ENCODE results near the gene MISFA. TPM values are rescaled to one million over a fixed set of nuclear protein-coding genes. Genes with fewer than 3 reads are reported as not detected.

Gene MISFA
- total RNA-seq, 1 donor from 2014 or later, result 2.6 TPM

DNA sequence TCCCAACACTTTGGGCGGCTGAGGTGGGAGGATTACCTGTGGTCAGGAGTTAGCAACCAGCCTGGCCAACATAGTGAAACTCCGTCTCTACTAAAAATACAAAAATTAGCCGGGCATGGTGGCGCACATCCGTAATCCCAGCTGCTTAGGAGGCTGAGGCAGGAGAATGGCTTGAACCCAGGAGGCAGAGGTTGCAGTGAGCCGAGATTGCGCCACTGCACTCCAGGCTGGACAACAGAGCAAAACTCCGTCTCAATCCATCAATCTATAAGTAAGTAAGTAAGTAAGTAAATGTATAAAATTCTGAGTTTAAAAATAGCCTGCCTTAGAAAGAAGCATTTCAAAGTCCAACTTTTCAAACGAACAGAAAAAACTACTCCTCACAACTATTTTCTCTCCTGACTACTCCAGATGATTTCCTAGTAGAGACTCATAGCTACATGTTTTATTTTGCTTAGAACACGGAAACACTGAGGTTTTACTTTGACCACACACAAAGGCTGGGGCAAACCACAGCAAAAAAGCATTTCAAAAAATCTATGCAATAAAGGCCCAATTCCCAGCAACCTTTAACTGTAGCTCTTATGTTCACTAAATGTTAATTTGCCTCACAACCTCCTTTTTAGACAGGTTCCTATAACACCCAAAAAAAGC is 18.2 kb downstream of the MISFA start:
- H3K27me3 Mint-ChIP-seq, result no peaks in the 10 kb centered on the region
- TF ChIP-seq, protein P1, sequence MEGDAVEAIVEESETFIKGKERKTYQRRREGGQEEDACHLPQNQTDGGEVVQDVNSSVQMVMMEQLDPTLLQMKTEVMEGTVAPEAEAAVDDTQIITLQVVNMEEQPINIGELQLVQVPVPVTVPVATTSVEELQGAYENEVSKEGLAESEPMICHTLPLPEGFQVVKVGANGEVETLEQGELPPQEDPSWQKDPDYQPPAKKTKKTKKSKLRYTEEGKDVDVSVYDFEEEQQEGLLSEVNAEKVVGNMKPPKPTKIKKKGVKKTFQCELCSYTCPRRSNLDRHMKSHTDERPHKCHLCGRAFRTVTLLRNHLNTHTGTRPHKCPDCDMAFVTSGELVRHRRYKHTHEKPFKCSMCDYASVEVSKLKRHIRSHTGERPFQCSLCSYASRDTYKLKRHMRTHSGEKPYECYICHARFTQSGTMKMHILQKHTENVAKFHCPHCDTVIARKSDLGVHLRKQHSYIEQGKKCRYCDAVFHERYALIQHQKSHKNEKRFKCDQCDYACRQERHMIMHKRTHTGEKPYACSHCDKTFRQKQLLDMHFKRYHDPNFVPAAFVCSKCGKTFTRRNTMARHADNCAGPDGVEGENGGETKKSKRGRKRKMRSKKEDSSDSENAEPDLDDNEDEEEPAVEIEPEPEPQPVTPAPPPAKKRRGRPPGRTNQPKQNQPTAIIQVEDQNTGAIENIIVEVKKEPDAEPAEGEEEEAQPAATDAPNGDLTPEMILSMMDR (IDR thresholded peaks at IDR 0.05), result no peak
- no peaks in the 10 kb centered on the region for H3K9me3 Mint-ChIP-seq
- H3K4me1 Mint-ChIP-seq, result peaks cover 40% of the 10 kb centered on the region
- ChIA-PET CTCF (no interaction called here), POLR2A (interaction anchor here (0.9 to 2.4 kb wide), 3 partner anchors 12 to 15 kb away, joined by 5 to 6 read pairs (median 5); no protein-coding TSS in a partner anchor)
- no peak overlapping the region for H3K4me3 Mint-ChIP-seq
- DNase-seq, result no peak
- H3K36me3 Mint-ChIP-seq (ENCODE audit: low read depth), result peaks cover 39% of the 10 kb centered on the region
- no peak for ATAC-seq (ENCODE audit: low read depth)
- intact Hi-C loops (cut with micrococcal nuclease), result no loop called here
- H3K27ac Mint-ChIP-seq, result no peak overlapping the region

DNA sequence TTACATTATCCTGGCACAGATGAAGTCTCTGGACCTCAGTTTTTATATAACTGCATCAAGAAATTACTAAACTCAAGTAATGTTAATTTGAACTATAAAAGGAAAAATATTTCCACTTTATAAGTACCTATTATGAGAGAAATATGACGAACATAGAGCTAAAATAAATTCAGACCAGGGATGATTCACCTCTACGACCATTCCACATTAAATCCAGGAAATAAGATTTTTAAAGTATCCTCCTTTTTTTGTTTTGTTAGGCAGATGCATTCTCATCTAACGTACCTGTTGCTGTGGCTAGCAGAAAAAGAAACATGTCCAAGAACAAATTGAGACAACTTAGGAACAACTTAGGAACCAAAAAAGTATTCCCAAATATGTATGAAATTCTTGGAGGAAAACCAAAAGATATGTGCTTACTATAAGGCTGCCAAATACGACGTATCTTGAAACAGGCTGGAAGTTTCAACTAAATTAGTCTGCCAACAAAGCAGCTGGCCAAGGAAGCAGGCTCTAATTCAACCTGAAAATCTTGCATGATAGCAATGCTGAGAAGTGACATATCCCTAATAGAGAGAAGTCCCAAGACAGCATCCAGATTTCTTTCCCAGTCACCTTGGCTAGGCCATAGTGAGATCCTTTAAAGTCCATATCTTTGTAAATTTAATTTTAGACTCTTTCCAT is 18.9 kb downstream of the MISFA start:
- Mint-ChIP-seq H3K4me1 (peaks cover 40% of the 10 kb centered on the region), H3K27me3 (no peaks in the 10 kb centered on the region), H3K36me3 (ENCODE audit: low read depth) (peaks cover 32% of the 10 kb centered on the region), H3K4me3 (no peak overlapping the region), H3K27ac (no peak overlapping the region), H3K9me3 (no peaks in the 10 kb centered on the region)
- no peak for DNase-seq
- ChIA-PET POLR2A (interaction anchor here (0.6 to 1.2 kb wide), 3 partner anchors 13 to 124 kb away, joined by 4 to 5 read pairs (median 5); no protein-coding TSS in a partner anchor), CTCF (no interaction called here)
- ATAC-seq (ENCODE audit: low read depth), result no peak
- TF ChIP-seq, protein P1 (IDR thresholded peaks at IDR 0.05), result no peak
- intact Hi-C loops (cut with micrococcal nuclease), result no loop called here

DNA sequence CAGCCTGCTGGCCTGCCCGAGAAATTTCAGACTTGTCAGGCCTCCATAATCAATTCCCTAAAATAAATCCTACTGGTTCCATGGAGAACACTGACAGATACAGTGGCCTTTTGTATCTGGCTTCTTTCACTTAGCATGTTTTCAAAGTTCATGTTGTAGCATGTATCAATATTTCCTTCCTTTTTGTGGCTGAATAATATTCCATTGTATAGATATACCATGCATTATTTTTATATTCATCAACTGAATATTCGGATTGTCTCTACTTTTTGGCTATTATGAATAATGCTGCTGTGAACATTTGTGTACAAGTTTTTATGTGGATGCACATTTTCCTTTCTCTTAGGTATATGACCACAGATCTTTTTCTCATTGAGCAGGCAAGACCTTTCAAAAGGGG is 24.1 kb downstream of the MISFA start:
- Mint-ChIP-seq H3K36me3 (ENCODE audit: low read depth) (peaks cover 8% of the 10 kb centered on the region), H3K4me1 (peaks cover 25% of the 10 kb centered on the region), H3K9me3 (peaks cover 3% of the 10 kb centered on the region), H3K4me3 (no peak overlapping the region), H3K27me3 (no peaks in the 10 kb centered on the region), H3K27ac (no peak overlapping the region)
- POLR2A ChIA-PET, result interaction anchor here (1.2 kb wide), 1 partner anchor 10 kb away, joined by 3 read pairs; no protein-coding TSS in a partner anchor
- intact Hi-C loops (cut with micrococcal nuclease), result no loop called here
- TF ChIP-seq, protein P1 (IDR thresholded peaks at IDR 0.05), result no peak
- no peak for ATAC-seq (ENCODE audit: low read depth)
- CTCF ChIA-PET, result no interaction called here
- DNase-seq, result no peak

DNA sequence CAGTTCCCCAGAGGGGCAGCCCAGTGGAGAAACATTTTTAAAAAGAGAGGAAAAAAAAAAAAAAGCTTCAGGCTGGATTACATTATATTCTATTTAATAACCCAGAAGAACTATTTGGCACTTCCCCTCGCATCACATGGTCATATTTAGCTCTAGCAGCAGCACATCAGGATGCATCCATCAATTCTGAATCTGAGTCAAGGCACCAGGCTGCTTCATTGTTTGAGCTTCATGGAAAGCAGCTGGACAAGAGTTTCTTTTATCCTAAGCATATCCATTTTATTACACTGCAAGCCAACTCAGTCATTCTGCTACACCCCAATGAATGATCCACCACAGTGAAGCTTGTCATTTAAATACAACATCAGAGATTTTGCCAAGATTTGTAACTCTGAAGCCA is 24.6 kb downstream of the MISFA start:
- Mint-ChIP-seq H3K36me3 (ENCODE audit: low read depth) (peaks cover 11% of the 10 kb centered on the region), H3K9me3 (peaks cover 3% of the 10 kb centered on the region), H3K27me3 (no peaks in the 10 kb centered on the region), H3K4me3 (no peak overlapping the region), H3K27ac (no peak overlapping the region), H3K4me1 (peaks cover 24% of the 10 kb centered on the region)
- no peak for DNase-seq
- intact Hi-C loops (cut with micrococcal nuclease), result no loop called here
- TF ChIP-seq, protein P1 (IDR thresholded peaks at IDR 0.05), result no peak
- POLR2A ChIA-PET, result interaction anchor here (0.6 to 0.7 kb wide), 2 partner anchors 10 to 240 kb away, joined by 3 to 4 read pairs; partner anchors contain the start of gene SPTY2D1
- no peak for ATAC-seq (ENCODE audit: low read depth)
- CTCF ChIA-PET, result no interaction called here

DNA sequence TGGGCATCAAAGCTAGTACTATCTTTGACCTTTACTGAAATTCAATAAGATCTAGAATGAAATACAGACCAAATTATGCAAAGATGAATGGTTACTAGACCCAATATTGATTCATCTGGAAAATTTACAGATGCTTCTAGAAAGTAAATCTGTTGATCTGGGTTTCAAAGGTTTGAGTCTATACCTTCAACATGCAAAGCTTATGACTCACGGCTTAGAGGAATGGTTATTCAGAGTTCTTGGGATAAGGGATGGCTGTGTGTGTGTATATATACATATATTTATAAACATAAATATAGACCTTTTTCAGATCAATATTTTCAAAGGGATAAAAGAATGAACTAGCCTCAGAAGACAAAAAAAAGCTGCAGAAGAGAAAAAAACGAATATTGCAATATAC is 33.3 kb downstream of the MISFA start:
- Mint-ChIP-seq H3K4me1 (peaks cover 35% of the 10 kb centered on the region), H3K27me3 (peaks cover 3% of the 10 kb centered on the region), H3K9me3 (no peaks in the 10 kb centered on the region), H3K4me3 (peak overlapping the region; percentile 99), H3K36me3 (ENCODE audit: low read depth) (peaks cover 17% of the 10 kb centered on the region), H3K27ac (peak overlapping the region; percentile 97)
- ATAC-seq (ENCODE audit: low read depth) (no peak), DNase-seq (no peak)
- POLR2A ChIA-PET, result interaction anchor here (1.1 to 2.9 kb wide), 9 partner anchors 10 to 526 kb away, joined by 3 to 37 read pairs (median 5); partner anchors contain the start of genes LDHA, TMEM86A, TSG101 and UEVLD
- CTCF ChIA-PET, result interaction anchor here (1.0 to 1.1 kb wide), 3 partner anchors 95 to 527 kb away, joined by 3 to 4 read pairs (median 4); partner anchors contain the start of gene SAAL1
- intact Hi-C loops (cut with micrococcal nuclease), result loop anchor here (5.0 kb wide), 2 partner anchors 1356 to 1729 kb away; partner anchors contain the start of genes HTATIP2 and NUCB2
- TF ChIP-seq, protein P1 (IDR thresholded peaks at IDR 0.05), result no peak

Measured in activated B cell treated with CpG ODN at 0.5 μM for 24 hours (primary cell).